Activated CD4-positive, alpha-beta T cell treated with anti-CD3 and anti-CD28 coated beads, Interleukin-2, amount 50 U/mL, for 48 hours (primary cell): ENCODE results near the gene SLCO2A1.

Experiments used
- DNase-seq, 2 experiments: peaks; one replicate each; pipeline ENCODE4 v3.0.0-alpha.2; 2020

SLCO2A1 gene

GRCh38 chr3:134033315-134033996 lies 3.7 kb upstream of the SLCO2A1 start:
- DNase-seq, result no peak

GRCh38 chr3:134031348-134031915 lies 1.7 kb upstream of the SLCO2A1 start:
- no peak for DNase-seq

GRCh38 chr3:134030379-134031347 lies 938 bp upstream of the SLCO2A1 start:
- DNase-seq, result no peak

GRCh38 chr3:134029256-134029733 lies 430 bp downstream of the SLCO2A1 start:
- no peak for DNase-seq

- no peak for DNase-seq
Measured at GRCh38 chr3:134028486-134029255, 1.1 kb downstream of the SLCO2A1 start.

GRCh38 chr3:134027631-134028030 lies 2.1 kb downstream of the SLCO2A1 start:
- DNase-seq, result no peak

GRCh38 chr3:134020135-134020680 lies 9.5 kb downstream of the SLCO2A1 start:
- no peak for DNase-seq

GRCh38 chr3:134018850-134019249 lies 10.9 kb downstream of the SLCO2A1 start:
- DNase-seq, result no peak

GRCh38 chr3:134018406-134018805 lies 11.3 kb downstream of the SLCO2A1 start:
- DNase-seq, result no peak

GRCh38 chr3:134017490-134017889 lies 12.2 kb downstream of the SLCO2A1 start:
- no peak for DNase-seq

GRCh38 chr3:134014270-134014669 lies 15.5 kb downstream of the SLCO2A1 start:
- DNase-seq, result no peak

- DNase-seq, result no peak
Measured at GRCh38 chr3:134013280-134013679, 16.4 kb downstream of the SLCO2A1 start.

GRCh38 chr3:134009345-134010000 lies 20.3 kb downstream of the SLCO2A1 start:
- no peak for DNase-seq

GRCh38 chr3:134008630-134009156 lies 21.0 kb downstream of the SLCO2A1 start:
- DNase-seq, result no peak

- DNase-seq, result no peak
Measured at GRCh38 chr3:134007819-134008218, 21.9 kb downstream of the SLCO2A1 start.

GRCh38 chr3:134004841-134005240 lies 24.9 kb downstream of the SLCO2A1 start:
- DNase-seq, result no peak

GRCh38 chr3:134003066-134003465 lies 26.7 kb downstream of the SLCO2A1 start:
- DNase-seq, result no peak

- DNase-seq, result no peak
Measured at GRCh38 chr3:134002306-134002705, 27.4 kb downstream of the SLCO2A1 start.

- no peak for DNase-seq
Measured at GRCh38 chr3:134001251-134001650, 28.5 kb downstream of the SLCO2A1 start.

- no peak for DNase-seq
Measured at GRCh38 chr3:133999891-134000685, 29.6 kb downstream of the SLCO2A1 start.
